ENCODE results near the gene ADCY3. TPM values are rescaled to one million over a fixed set of nuclear protein-coding genes. Genes with fewer than 3 reads are reported as not detected.

ADCY3 gene
- total RNA-seq, 1 experiment from 2014 or later: 80.7 TPM

DNA sequence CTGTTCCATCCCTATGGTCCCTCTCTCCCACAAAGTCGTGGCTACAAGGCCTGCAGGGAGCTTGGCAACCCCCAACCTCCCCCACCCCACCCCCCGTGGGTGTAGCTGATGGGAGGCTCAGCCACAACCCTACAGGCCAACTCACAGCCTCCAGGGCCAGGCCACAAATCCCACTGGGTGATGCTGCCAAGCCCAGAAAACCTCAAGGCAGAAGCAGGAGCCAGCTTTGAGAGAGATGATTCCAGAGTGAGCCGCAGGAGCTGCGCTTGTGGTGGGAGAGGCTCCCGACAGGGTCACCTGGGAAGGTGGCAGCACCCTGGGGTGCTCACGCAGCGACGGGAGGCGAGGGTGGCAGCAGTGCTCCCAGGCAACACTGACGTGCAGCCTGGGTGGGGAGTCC, 44.8 kb downstream of the ADCY3 start:
- DNase-seq (ENCODE audit: low spot score): no peak

DNA sequence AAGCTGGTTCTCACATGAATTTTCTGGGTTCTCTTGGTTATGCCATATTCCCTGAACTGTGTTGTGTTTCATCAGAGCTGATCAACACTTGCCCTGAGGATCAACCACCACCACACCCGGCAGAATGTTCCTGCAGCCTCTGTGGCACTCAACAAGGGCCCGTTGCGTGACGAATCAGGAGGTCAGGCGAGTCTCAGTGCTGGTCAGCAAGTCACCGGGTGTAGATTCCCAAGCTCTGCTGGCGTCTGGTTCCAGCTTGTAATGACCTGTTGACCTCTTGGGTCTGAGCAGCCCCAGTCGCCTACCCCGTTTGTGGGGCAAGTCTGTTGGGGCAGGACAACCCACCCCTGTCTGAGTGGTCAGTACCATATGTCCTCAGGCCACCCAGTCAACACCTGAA, 46.0 kb downstream of the ADCY3 start:
- DNase-seq (ENCODE audit: low spot score): no peak

DNA sequence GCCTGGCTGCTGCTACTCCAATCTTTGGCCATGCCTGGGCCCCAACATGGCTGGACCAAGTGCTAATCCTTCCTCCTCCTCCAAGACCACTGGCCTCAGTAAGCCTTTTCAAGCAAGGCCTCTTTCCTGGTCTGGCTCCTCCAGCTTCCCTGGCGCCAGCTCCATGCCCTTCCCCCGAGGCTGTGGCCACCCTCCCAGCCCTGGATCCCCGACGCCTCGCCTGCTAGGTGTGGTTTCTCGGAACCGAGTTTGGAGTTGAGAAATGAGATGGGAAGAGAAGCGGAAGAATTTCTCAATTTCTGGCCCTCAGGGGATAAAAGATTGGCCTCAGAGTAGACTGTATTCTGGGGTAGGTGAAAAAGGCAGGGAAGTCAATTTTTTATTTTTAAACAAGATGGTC, 46.4 kb downstream of the ADCY3 start:
- DNase-seq (ENCODE audit: low spot score): no peak

GRCh38 chr2:24872344-24873115, 47.5 kb downstream of the ADCY3 start:
- no peak for DNase-seq (ENCODE audit: low spot score)

- no peak for DNase-seq (ENCODE audit: low spot score)
These were observed 48.1 kb downstream of the ADCY3 start for GRCh38 chr2:24871852-24872333.

GRCh38 chr2:24870891-24871705, 48.9 kb downstream of the ADCY3 start:
- no peak for DNase-seq (ENCODE audit: low spot score)

GRCh38 chr2:24870440-24870839, 49.6 kb downstream of the ADCY3 start:
- no peak for DNase-seq (ENCODE audit: low spot score)

GRCh38 chr2:24866946-24867345, 53.1 kb downstream of the ADCY3 start:
- no peak for DNase-seq (ENCODE audit: low spot score)

DNA sequence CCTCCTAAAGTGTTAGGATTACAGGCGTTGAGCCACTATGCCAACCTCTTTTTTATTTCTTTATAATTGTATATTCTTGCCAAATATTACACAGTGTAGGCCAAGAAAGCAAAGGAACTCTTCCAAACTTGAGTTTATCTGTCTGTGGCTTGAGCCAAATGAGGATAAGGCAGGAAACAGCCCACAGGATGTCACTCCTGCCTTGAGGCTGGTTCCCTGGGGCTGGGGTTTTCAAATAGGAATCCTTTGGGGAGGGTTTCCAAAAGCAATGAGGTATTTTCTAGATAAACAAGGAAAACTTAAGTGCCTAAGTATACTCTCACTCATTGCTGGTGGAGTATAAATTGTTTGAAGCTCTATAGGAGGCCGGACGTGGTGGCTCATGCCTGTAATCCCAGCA, 56.4 kb downstream of the ADCY3 start:
- DNase-seq (ENCODE audit: low spot score): no peak

- DNase-seq (ENCODE audit: low spot score): no peak
These were observed 58.5 kb downstream of the ADCY3 start for GRCh38 chr2:24861500-24861899.

DNA sequence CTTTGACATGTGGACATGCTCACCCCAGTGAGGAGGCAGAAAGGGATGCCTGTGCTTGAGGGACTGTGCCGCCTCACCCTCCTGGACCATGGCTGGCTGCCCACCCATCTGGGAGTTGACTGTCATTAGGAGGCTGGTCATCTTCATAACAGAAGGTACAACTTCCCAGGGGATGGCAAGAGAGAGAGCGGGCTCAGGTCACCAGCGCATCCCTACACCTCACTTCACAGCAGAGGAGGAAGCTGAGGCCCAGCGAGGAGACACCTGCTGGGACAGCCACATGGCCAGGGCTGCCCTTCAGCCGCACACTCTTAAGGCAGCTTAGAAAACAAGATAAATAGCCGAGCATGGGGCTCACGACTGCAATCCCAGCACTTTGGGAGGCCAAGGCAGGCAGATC, 59.4 kb downstream of the ADCY3 start:
- no peak for DNase-seq (ENCODE audit: low spot score)

- DNase-seq (ENCODE audit: low spot score): no peak
These were observed 60.0 kb downstream of the ADCY3 start for GRCh38 chr2:24859968-24860600.

- DNase-seq (ENCODE audit: low spot score): no peak
These were observed 61.0 kb downstream of the ADCY3 start for GRCh38 chr2:24858996-24859395.

DNA sequence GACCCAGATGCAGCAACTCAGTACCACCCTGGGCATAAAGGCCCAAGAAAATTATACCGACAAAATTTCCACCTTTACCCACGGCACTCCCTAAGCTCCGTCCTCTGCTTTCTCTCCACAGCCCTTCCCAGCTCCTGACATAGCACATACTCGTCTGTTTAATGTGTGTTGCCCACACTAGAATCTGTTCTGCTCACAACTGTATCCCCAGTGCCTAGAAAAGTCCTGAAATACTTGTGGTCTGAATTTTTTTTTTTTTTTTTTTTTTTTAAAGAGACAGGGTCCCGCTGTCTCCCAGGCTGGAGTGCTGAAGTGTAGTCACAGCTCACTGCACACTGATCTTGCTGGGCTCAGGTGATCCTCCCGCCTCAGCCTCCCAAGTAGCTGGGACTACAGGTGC, 62.3 kb downstream of the ADCY3 start:
- no peak for DNase-seq (ENCODE audit: low spot score)

- DNase-seq (ENCODE audit: low spot score): no peak
These were observed 63.2 kb downstream of the ADCY3 start for GRCh38 chr2:24856791-24857211.

- DNase-seq (ENCODE audit: low spot score): no peak
These were observed 64.3 kb downstream of the ADCY3 start for GRCh38 chr2:24855726-24856125.

DNA sequence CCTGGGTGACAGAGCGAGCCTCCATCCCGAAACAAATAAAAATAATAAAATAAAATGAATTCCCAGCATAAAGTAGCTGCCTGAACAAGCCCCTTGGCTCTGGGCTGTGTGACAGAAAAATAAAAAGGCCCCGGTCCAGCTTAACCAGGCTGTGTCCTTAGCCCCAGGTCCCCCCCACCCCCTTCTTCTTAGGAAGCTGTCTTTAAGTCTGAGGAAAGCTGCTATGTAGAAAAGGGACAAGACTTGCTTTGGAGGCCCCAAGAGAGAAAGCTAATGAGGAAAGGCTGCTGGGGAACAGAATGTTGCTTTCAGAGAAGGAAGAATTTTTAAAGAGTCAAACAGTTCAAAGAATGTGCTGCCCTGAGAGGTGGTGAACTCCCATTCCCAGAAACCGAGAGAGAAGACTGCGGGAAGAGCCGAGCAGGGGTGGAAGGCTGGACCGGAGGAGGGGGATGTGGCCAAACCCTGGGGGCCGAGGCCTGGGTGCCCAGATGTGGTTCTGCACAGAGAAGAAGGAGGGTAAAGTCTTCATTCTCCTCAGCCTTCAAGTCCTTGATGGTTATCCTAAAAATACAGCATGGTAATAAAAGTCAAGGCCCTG, 64.9 kb downstream of the ADCY3 start:
- DNase-seq (ENCODE audit: low spot score): no peak

DNA sequence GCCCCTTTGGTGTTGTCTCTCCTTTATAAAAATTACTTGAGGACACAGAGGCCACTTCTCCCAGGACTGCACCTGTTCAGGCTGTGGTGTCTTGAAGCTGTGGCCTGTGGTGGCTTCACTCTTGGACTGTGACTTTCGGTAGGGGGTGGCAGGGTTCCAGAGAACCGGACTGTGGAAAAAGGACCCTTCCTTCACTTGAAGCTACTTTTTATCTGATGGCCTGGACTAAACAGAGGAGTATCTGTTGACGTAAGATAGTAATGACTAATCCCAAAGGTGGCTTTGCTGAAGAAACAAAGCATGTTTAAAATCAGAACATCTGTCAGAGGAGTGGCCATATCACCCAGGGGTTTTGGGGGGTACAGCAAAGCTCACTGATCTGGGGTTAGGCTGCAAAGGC, 66.0 kb downstream of the ADCY3 start:
- DNase-seq (ENCODE audit: low spot score): no peak

DNA sequence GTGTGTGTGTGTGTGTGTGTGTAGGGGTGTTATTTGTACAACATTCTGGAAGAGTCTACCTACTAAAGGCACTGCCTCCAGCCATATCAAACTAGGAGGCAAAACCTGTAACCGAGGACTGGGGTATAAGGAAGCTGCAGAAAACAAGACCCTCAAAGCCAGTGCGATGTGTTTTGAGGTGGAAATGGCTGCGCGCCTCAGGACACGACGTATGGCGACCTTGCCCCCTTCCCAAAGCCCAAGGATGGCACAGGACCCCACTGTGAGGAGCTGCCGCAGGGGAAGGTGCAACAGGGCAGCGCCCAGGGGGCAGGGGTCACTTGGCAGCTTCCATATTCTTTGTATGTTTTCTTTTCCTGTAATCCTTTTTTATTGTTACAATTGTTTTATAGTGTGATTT, 67.0 kb downstream of the ADCY3 start:
- no peak for DNase-seq (ENCODE audit: low spot score)

- no peak for DNase-seq (ENCODE audit: low spot score)
These were observed 67.5 kb downstream of the ADCY3 start for GRCh38 chr2:24852431-24853020.

GRCh38 chr2:24852026-24852425, 68.0 kb downstream of the ADCY3 start:
- no peak for DNase-seq (ENCODE audit: low spot score)

- no peak for DNase-seq (ENCODE audit: low spot score)
These were observed 69.1 kb downstream of the ADCY3 start for GRCh38 chr2:24850944-24851343.

Data from HT-29 (cell line).